ENCODE results near the gene FAM114A2.

Gene FAM114A2

GRCh38 chr5:154059039-154059430 is 20.3 kb upstream of the FAM114A2 start:
- intact Hi-C loops (cut with DNase I; ENCODE audit: low total_unique reads): no loop called here

DNA sequence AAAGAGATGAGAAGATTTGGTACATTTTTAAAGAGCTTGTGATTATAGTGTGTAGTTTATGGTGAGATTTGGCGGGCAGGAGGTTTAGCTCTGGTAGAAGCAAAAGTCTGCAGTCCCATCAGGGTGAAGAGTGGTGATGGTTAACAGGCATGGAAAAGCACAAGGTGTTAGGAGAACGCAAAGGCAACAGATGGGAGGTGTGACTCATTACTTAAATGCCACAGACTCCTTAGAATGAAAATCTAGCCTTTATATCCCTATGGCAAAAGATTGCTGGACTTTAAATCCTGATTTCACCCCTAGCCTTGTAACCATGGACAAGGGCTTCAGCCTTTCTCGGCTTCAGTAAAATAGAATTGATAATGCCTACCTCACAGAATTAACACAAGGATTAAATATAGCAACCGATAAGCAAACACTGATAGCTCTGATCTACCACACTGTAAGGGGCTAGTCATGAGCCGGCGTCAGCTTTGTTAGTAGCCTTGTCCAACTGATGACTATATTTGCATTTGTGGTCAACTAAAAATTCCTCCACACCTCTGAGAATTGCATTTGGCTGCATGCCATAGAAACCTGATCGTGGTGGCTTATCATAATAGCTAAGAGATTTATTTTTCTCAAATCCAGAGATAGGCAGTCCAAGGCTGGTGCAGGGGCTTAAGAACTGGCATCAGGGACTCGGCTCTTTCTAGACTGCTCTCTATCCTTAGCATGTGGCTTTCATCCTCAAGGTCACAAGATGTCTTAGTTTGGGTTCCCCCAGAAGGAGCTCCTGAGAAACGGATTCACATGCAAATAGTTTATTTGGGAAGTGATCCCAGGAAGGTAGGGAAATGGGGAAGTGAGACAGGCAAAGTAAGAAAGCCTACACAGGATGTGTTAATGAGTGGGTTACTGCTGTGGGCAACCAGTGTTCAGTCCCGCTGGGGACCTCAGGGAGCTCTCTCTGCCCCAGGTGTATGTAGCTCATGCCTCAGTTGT is 19.6 kb upstream of the FAM114A2 start:
- H3K4me1 ChIP-seq: no peaks in the 10 kb centered on the region
- H3K9me3 ChIP-seq: no peaks in the 10 kb centered on the region
- no peak overlapping the region for H3K4me3 ChIP-seq
- intact Hi-C loops (cut with DNase I; ENCODE audit: low total_unique reads): no loop called here
- H3K36me3 ChIP-seq: peaks cover 9 to 33% (median 18%) of the 10 kb centered on the region in 3 donors
- TF ChIP-seq, protein P1, sequence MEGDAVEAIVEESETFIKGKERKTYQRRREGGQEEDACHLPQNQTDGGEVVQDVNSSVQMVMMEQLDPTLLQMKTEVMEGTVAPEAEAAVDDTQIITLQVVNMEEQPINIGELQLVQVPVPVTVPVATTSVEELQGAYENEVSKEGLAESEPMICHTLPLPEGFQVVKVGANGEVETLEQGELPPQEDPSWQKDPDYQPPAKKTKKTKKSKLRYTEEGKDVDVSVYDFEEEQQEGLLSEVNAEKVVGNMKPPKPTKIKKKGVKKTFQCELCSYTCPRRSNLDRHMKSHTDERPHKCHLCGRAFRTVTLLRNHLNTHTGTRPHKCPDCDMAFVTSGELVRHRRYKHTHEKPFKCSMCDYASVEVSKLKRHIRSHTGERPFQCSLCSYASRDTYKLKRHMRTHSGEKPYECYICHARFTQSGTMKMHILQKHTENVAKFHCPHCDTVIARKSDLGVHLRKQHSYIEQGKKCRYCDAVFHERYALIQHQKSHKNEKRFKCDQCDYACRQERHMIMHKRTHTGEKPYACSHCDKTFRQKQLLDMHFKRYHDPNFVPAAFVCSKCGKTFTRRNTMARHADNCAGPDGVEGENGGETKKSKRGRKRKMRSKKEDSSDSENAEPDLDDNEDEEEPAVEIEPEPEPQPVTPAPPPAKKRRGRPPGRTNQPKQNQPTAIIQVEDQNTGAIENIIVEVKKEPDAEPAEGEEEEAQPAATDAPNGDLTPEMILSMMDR (IDR thresholded peaks at IDR 0.05): no peak
- H3K27ac ChIP-seq: no peak overlapping the region
- no peak for DNase-seq
- H3K27me3 ChIP-seq: no peaks in the 10 kb centered on the region

More at GRCh38 chr5:154059039-154059430, 20.3 kb upstream of the FAM114A2 start:
- DNase-seq: no peak
- Histone ChIP-seq H3K9me3 (no peaks in the 10 kb centered on the region), H3K36me3 (peaks cover 2 to 26% (median 14%) of the 10 kb centered on the region in 3 donors), H3K4me1 (no peaks in the 10 kb centered on the region), H3K27me3 (no peaks in the 10 kb centered on the region), H3K27ac (no peak overlapping the region), H3K4me3 (no peak overlapping the region)
- TF ChIP-seq, protein P1 (IDR thresholded peaks at IDR 0.05): no peak

DNA sequence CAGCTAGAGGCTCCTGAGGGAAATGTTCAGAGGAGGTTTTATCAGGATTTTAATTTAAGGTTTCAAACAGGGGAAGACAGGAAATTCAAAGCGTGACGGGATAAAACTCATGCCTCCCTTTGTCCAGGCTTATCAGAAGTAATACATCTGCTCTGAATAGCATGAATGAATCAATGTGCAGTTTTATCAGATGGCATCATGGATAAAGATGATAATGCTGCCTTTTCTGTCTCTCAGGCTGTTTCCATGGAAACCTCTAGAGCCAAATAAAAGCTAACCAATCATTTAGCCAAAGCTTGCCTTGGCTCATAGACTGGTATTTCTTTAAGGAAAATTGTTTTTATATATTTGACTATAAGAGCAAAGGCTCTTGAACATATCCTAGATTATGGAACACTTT is 16.5 kb upstream of the FAM114A2 start:
- H3K27me3 ChIP-seq: no peaks in the 10 kb centered on the region
- no peak for DNase-seq

GRCh38 chr5:154053468-154053867 is 14.8 kb upstream of the FAM114A2 start:
- H3K27me3 ChIP-seq: no peaks in the 10 kb centered on the region
- TF ChIP-seq, protein P1 (IDR thresholded peaks at IDR 0.05): no peak
- H3K27ac ChIP-seq: no peak overlapping the region
- peaks cover 16 to 42% (median 22%) of the 10 kb centered on the region in 3 donors for H3K36me3 ChIP-seq
- intact Hi-C loops (cut with DNase I; ENCODE audit: low total_unique reads): no loop called here
- H3K4me3 ChIP-seq: no peak overlapping the region
- H3K9me3 ChIP-seq: no peaks in the 10 kb centered on the region
- no peaks in the 10 kb centered on the region for H3K4me1 ChIP-seq
- no peak for DNase-seq

More for the DNA sequence above, 16.5 kb upstream of the FAM114A2 start:
- no peak overlapping the region for H3K4me3 ChIP-seq
- TF ChIP-seq, protein P1 (IDR thresholded peaks at IDR 0.05): no peak
- intact Hi-C loops (cut with DNase I; ENCODE audit: low total_unique reads): no loop called here
- H3K27ac ChIP-seq: no peak overlapping the region
- no peaks in the 10 kb centered on the region for H3K4me1 ChIP-seq
- peaks cover 16 to 42% (median 18%) of the 10 kb centered on the region in 3 donors for H3K36me3 ChIP-seq
- no peaks in the 10 kb centered on the region for H3K9me3 ChIP-seq

GRCh38 chr5:154049636-154050035 is 10.9 kb upstream of the FAM114A2 start:
- Histone ChIP-seq H3K27me3 (no peaks in the 10 kb centered on the region), H3K4me3 (no peak overlapping the region), H3K36me3 (peaks cover 14 to 27% (median 16%) of the 10 kb centered on the region in 3 donors), H3K27ac (no peak overlapping the region), H3K4me1 (peaks cover 0 to 5% (median 0%) of the 10 kb centered on the region in 4 donors), H3K9me3 (no peaks in the 10 kb centered on the region)
- TF ChIP-seq, protein P1 (IDR thresholded peaks at IDR 0.05): no peak
- intact Hi-C loops (cut with DNase I; ENCODE audit: low total_unique reads): no loop called here
- no peak for DNase-seq
